Thymus (tissue), 14 donors: Measurements from ENCODE around the gene DHX30. TPM values are rescaled to one million over a fixed set of nuclear protein-coding genes. Genes with fewer than 3 reads are reported as not detected.
"Not testable (repeated sequence)": the region's sequence is repeated elsewhere in the genome, so short reads cannot be mapped to it uniquely, and the experiment has no call there.

ENCODE experiments used
- DNase-seq, 9 donors: peaks; one replicate each; pipeline ENCODE4 v3.0.0-alpha.2; 2013; ENCODE audit warnings: low spot score in 9 of 9, low read depth in 6 of 9, missing footprints in 1 of 9
- H3K27ac ChIP-seq, 2 donors: one replicate each; pipeline ENCODE4 v1.5.1; 2013; ENCODE audit warnings: control low read depth in 1 of 2, low read depth in 1 of 2, low read length in 1 of 2, mild to moderate bottlenecking in 1 of 2, moderate library complexity in 1 of 2
- H3K27me3 ChIP-seq, 2 donors: one replicate each; pipeline ENCODE4 v1.5.1; 2013; ENCODE audit warnings: low read length in 1 of 2; ENCODE audit not compliant: control insufficient read depth in 2 of 2, insufficient read depth in 1 of 2
- H3K36me3 ChIP-seq, 2 donors: one replicate each; pipeline ENCODE4 v1.5.1; 2013; ENCODE audit warnings: low read length in 1 of 2, mild to moderate bottlenecking in 1 of 2, moderate library complexity in 1 of 2; ENCODE audit not compliant: control insufficient read depth in 2 of 2, insufficient read depth in 2 of 2
- H3K4me1 ChIP-seq, 2 donors: one replicate each; pipeline ENCODE4 v1.5.1; 2013; ENCODE audit warnings: low read length in 2 of 2; ENCODE audit not compliant: control insufficient read depth in 2 of 2, insufficient read depth in 2 of 2
- H3K4me3 ChIP-seq, 2 donors: one replicate each; pipeline ENCODE4 v1.5.1; 2013; ENCODE audit warnings: low read length in 2 of 2, control low read depth in 1 of 2, mild to moderate bottlenecking in 1 of 2
- H3K9me3 ChIP-seq, 2 donors: one replicate each; pipeline ENCODE4 v1.5.1; 2013; ENCODE audit warnings: low read length in 1 of 2, mild to moderate bottlenecking in 1 of 2; ENCODE audit not compliant: control insufficient read depth in 2 of 2, insufficient read depth in 1 of 2
- WGBS: extraction: QIAGEN DNeasy Blood & Tissue Kit; methylation state at CpG from one replicate; pipeline ENCODE4 v1.1.7; 2013; 5-methylcytosine and 5-hydroxymethylcytosine counted together
- long read RNA-seq, 10 donors: transcript quantifications; one replicate each; lab custom pipeline, GENCODE V29; 2026
- polyA plus RNA-seq: library from polyadenylated mRNA; stranded (reverse); fragments of 200-250 nt; gene quantifications from one replicate; pipeline ENCODE4 v1.2.3, GENCODE V29; 2013
- total RNA-seq: library from RNA; stranded (reverse); fragments of 120-200 nt; gene quantifications from one replicate; pipeline ENCODE4 v1.2.4, GENCODE V29; 2013
- donor health status: healthy.

Gene DHX30
- total RNA-seq (42.8 TPM), polyA plus RNA-seq (45.1 TPM)
- long read RNA-seq, donor 1, partial matches to known transcripts, result 0 of 3 reads
- long read RNA-seq, donor 1, other reads (novel, unspliced or antisense), result 0 of 3 reads
- long read RNA-seq, donor 2, full-length matches to known transcripts, result 26 of 45 reads
- long read RNA-seq, donor 2, partial matches to known transcripts, result 19 of 45 reads
- long read RNA-seq, donor 2, other reads (novel, unspliced or antisense), result 0 of 45 reads
- long read RNA-seq, donor 3, full-length matches to known transcripts, result 30 of 48 reads
- long read RNA-seq, donor 3, partial matches to known transcripts, result 18 of 48 reads
- long read RNA-seq, donor 3, other reads (novel, unspliced or antisense), result 0 of 48 reads
- long read RNA-seq, donor 4, full-length matches to known transcripts, result 13 of 24 reads
- long read RNA-seq, donor 4, partial matches to known transcripts, result 11 of 24 reads
- long read RNA-seq, donor 4, other reads (novel, unspliced or antisense), result 0 of 24 reads
- long read RNA-seq, donor 5, full-length matches to known transcripts, result 26 of 58 reads
- long read RNA-seq, donor 5, partial matches to known transcripts, result 32 of 58 reads
- long read RNA-seq, donor 5, other reads (novel, unspliced or antisense), result 0 of 58 reads
- long read RNA-seq, donor 6, full-length matches to known transcripts, result 15 of 21 reads
- long read RNA-seq, donor 6, partial matches to known transcripts, result 6 of 21 reads
- long read RNA-seq, donor 6, other reads (novel, unspliced or antisense), result 0 of 21 reads
- long read RNA-seq, donor 7, full-length matches to known transcripts, result 16 of 16 reads
- long read RNA-seq, donor 7, partial matches to known transcripts, result 0 of 16 reads
- long read RNA-seq, donor 7, other reads (novel, unspliced or antisense), result 0 of 16 reads
- long read RNA-seq, donor 8, full-length matches to known transcripts, result 9 of 9 reads
- long read RNA-seq, donor 8, partial matches to known transcripts, result 0 of 9 reads
- long read RNA-seq, donor 8, other reads (novel, unspliced or antisense), result 0 of 9 reads
- long read RNA-seq, donor 9, full-length matches to known transcripts, result 18 of 23 reads
- long read RNA-seq, donor 9, partial matches to known transcripts, result 5 of 23 reads
- long read RNA-seq, donor 9, other reads (novel, unspliced or antisense), result 0 of 23 reads
- long read RNA-seq, donor 10, full-length matches to known transcripts, result 12 of 17 reads
- long read RNA-seq, donor 10, partial matches to known transcripts, result 5 of 17 reads
- long read RNA-seq, donor 10, other reads (novel, unspliced or antisense), result 0 of 17 reads

- under 1% methylated on average over 90 of the region's 90 CpGs for whole genome bisulfite sequencing
- peak within 1 kb of the TSS; percentile 86 to 99 for H3K4me3 ChIP-seq
- no peaks in the 10 kb centered on the region for H3K9me3 ChIP-seq
- H3K27ac ChIP-seq, result peak within 1 kb of the TSS; percentile 91 to 98
- no peaks in the 10 kb centered on the region for H3K27me3 ChIP-seq
- DNase-seq, result peak in 8 of 9 donors; percentile 67 to 91 (median 79)
- H3K4me1 ChIP-seq, result peaks cover 6 to 16% of the 10 kb centered on the region in 2 donors
- H3K36me3 ChIP-seq, result peaks cover 4 to 26% of the 10 kb centered on the region in 2 donors
Measured at GRCh38 chr3:47802734-47803479, at the start of gene DHX30. Gene DHX30 (plus strand): TSS chr3:47803138. CDS start chr3:47810684, 7,546 bp downstream.

GRCh38 chr3:47758261-47759025, 44.5 kb upstream of the DHX30 start:
- 98% methylated on average over 14 of the region's 14 CpGs for WGBS
- DNase-seq, result no peak
- H3K27ac ChIP-seq, result no peak overlapping the region

GRCh38 chr3:47760207-47760606, 42.7 kb upstream of the DHX30 start:
- not testable (repeated sequence) for H3K9me3 ChIP-seq, DNase-seq, H3K27ac ChIP-seq, H3K27me3 ChIP-seq, H3K4me3 ChIP-seq, H3K4me1 ChIP-seq
- H3K36me3 ChIP-seq, result peaks cover 23 to 46% of the 10 kb centered on the region in 2 donors
- WGBS, result 98% methylated on average over 4 of the region's 4 CpGs

More at GRCh38 chr3:47758261-47759025, 44.5 kb upstream of the DHX30 start:
- no peaks in the 10 kb centered on the region for H3K27me3 ChIP-seq
- no peaks in the 10 kb centered on the region for H3K4me1 ChIP-seq
- no peaks in the 10 kb centered on the region for H3K9me3 ChIP-seq
- H3K4me3 ChIP-seq, result no peak overlapping the region
- peaks cover 19 to 43% of the 10 kb centered on the region in 2 donors for H3K36me3 ChIP-seq

GRCh38 chr3:47761046-47761445, 41.9 kb upstream of the DHX30 start:
- no peaks in the 10 kb centered on the region for H3K4me1 ChIP-seq
- no peaks in the 10 kb centered on the region for H3K27me3 ChIP-seq
- 96% methylated on average over 4 of the region's 4 CpGs for WGBS
- H3K27ac ChIP-seq, result no peak overlapping the region
- no peaks in the 10 kb centered on the region for H3K9me3 ChIP-seq
- no peak overlapping the region for H3K4me3 ChIP-seq
- H3K36me3 ChIP-seq, result peaks cover 21 to 49% of the 10 kb centered on the region in 2 donors
- no peak for DNase-seq

GRCh38 chr3:47762233-47762632, 40.7 kb upstream of the DHX30 start:
- H3K4me1 ChIP-seq, result no peaks in the 10 kb centered on the region
- H3K9me3 ChIP-seq, result no peaks in the 10 kb centered on the region
- 84% methylated on average over 4 of the region's 4 CpGs for WGBS
- peaks cover 15 to 47% of the 10 kb centered on the region in 2 donors for H3K36me3 ChIP-seq
- no peak overlapping the region for H3K4me3 ChIP-seq
- H3K27ac ChIP-seq, result no peak overlapping the region
- H3K27me3 ChIP-seq, result no peaks in the 10 kb centered on the region
- no peak for DNase-seq

GRCh38 chr3:47766186-47766585, 36.8 kb upstream of the DHX30 start:
- no peaks in the 10 kb centered on the region for H3K27me3 ChIP-seq
- H3K4me1 ChIP-seq, result no peaks in the 10 kb centered on the region
- no peak overlapping the region for H3K4me3 ChIP-seq
- H3K27ac ChIP-seq, result no peak overlapping the region
- 95% methylated on average over 4 of the region's 4 CpGs for WGBS
- H3K36me3 ChIP-seq, result peaks cover 3 to 58% of the 10 kb centered on the region in 2 donors
- no peaks in the 10 kb centered on the region for H3K9me3 ChIP-seq
- DNase-seq, result no peak

GRCh38 chr3:47772047-47772446, 30.9 kb upstream of the DHX30 start:
- Histone ChIP-seq H3K27ac (no peak overlapping the region), H3K4me3 (no peak overlapping the region), H3K4me1 (no peaks in the 10 kb centered on the region), H3K9me3 (no peaks in the 10 kb centered on the region), H3K36me3 (peaks cover 11 to 41% of the 10 kb centered on the region in 2 donors), H3K27me3 (no peaks in the 10 kb centered on the region)
- no peak for DNase-seq
- WGBS, result 98% methylated on average over 8 of the region's 8 CpGs

GRCh38 chr3:47772788-47773187, 30.1 kb upstream of the DHX30 start:
- Histone ChIP-seq H3K9me3 (no peaks in the 10 kb centered on the region), H3K4me1 (no peaks in the 10 kb centered on the region), H3K27me3 (no peaks in the 10 kb centered on the region), H3K36me3 (peaks cover 11 to 38% of the 10 kb centered on the region in 2 donors), H3K27ac (no peak overlapping the region), H3K4me3 (no peak overlapping the region)
- 97% methylated on average over 8 of the region's 8 CpGs for WGBS
- DNase-seq, result no peak
